SJCRH30 (cell line): ENCODE measurements around the gene GSTO2. TPM values are rescaled to one million over a fixed set of nuclear protein-coding genes. Genes with fewer than 3 reads are reported as not detected.

Source experiments
- DNase-seq, 2 experiments: peaks; one replicate each; pipeline ENCODE4 v3.0.0-alpha.2; 2015 to 2020
- H3K27ac ChIP-seq: fragments of 250-450 bp; sonication (Bioruptor Pico); 2 replicates; pipeline ENCODE4 v1.5.1; 2020; ENCODE audit warnings: mild to moderate bottlenecking, moderate library complexity
- H3K27me3 ChIP-seq: fragments of 250-450 bp; sonication (Bioruptor Pico); 2 replicates; pipeline ENCODE4 v1.5.1; 2020; ENCODE audit warnings: mild to moderate bottlenecking, moderate library complexity
- H3K36me3 ChIP-seq: fragments of 250-450 bp; sonication (Bioruptor Pico); 2 replicates; pipeline ENCODE4 v1.5.1; 2020; ENCODE audit warnings: mild to moderate bottlenecking, moderate library complexity
- H3K4me1 ChIP-seq: fragments of 250-450 bp; sonication (Bioruptor Pico); 2 replicates; pipeline ENCODE4 v1.5.1; 2020; ENCODE audit warnings: mild to moderate bottlenecking, moderate library complexity
- H3K4me3 ChIP-seq: fragments of 250-450 bp; sonication (Bioruptor Pico); 2 replicates; pipeline ENCODE4 v1.5.1; 2020; ENCODE audit warnings: mild to moderate bottlenecking, moderate library complexity
- H3K9me3 ChIP-seq: fragments of 250-450 bp; sonication (Bioruptor Pico); replicated peaks from 2 replicates; pipeline ENCODE4 v1.5.1; 2020; ENCODE audit warnings: mild to moderate bottlenecking, moderate library complexity
- total RNA-seq: library from RNA; depleted of rRNA; stranded (reverse); fragments of >200 nt; shearing (Covaris generic); gene quantifications from 2 replicates; pipeline ENCODE4 v1.2.3, GENCODE V29; 2014

GSTO2 gene
- total RNA-seq, 1 experiment from 2014 or later, result 0.08 TPM

GRCh38 chr10:104317726-104318299 lies 48.8 kb downstream of the GSTO2 start:
- Histone ChIP-seq H3K4me1 (peaks cover 19% of the 10 kb centered on the region), H3K36me3 (peaks cover 13% of the 10 kb centered on the region; the same call in 1 of the 2 replicates), H3K9me3 (no peaks in the 10 kb centered on the region), H3K27ac (no peak overlapping the region), H3K27me3 (no peaks in the 10 kb centered on the region), H3K4me3 (no peak overlapping the region)
- no peak for DNase-seq

GRCh38 chr10:104318326-104318725 lies 49.3 kb downstream of the GSTO2 start:
- no peaks in the 10 kb centered on the region for H3K27me3 ChIP-seq
- no peak for DNase-seq
- H3K9me3 ChIP-seq, result no peaks in the 10 kb centered on the region
- H3K4me1 ChIP-seq, result peaks cover 19% of the 10 kb centered on the region
- no peak overlapping the region for H3K27ac ChIP-seq
- H3K4me3 ChIP-seq, result no peak overlapping the region
- peaks cover 13% of the 10 kb centered on the region; the same call in 1 of the 2 replicates for H3K36me3 ChIP-seq

GRCh38 chr10:104318810-104319741 lies 50.1 kb downstream of the GSTO2 start:
- Histone ChIP-seq H3K27ac (no peak overlapping the region), H3K36me3 (peaks cover 10% of the 10 kb centered on the region; the same call in 1 of the 2 replicates), H3K9me3 (no peaks in the 10 kb centered on the region), H3K27me3 (no peaks in the 10 kb centered on the region), H3K4me1 (peaks cover 19% of the 10 kb centered on the region), H3K4me3 (no peak overlapping the region)
- DNase-seq, result peak in 1 of 2 experiments; percentile 36

GRCh38 chr10:104321226-104321625 lies 52.2 kb downstream of the GSTO2 start:
- peaks cover 18% of the 10 kb centered on the region for H3K4me1 ChIP-seq
- no peak overlapping the region for H3K27ac ChIP-seq
- H3K36me3 ChIP-seq, result no peaks in the 10 kb centered on the region
- no peak overlapping the region for H3K4me3 ChIP-seq
- no peak for DNase-seq
- no peaks in the 10 kb centered on the region for H3K27me3 ChIP-seq
- H3K9me3 ChIP-seq, result no peaks in the 10 kb centered on the region

- Histone ChIP-seq H3K27me3 (no peaks in the 10 kb centered on the region), H3K4me1 (peaks cover 12% of the 10 kb centered on the region), H3K36me3 (no peaks in the 10 kb centered on the region), H3K9me3 (no peaks in the 10 kb centered on the region), H3K4me3 (no peak overlapping the region), H3K27ac (no peak overlapping the region)
- no peak for DNase-seq
These were observed 52.9 kb downstream of the GSTO2 start for GRCh38 chr10:104321725-104322415.

GRCh38 chr10:104322416-104322782 lies 53.4 kb downstream of the GSTO2 start:
- no peak for DNase-seq
- Histone ChIP-seq H3K4me3 (no peak overlapping the region), H3K4me1 (peaks cover 7% of the 10 kb centered on the region), H3K27me3 (no peaks in the 10 kb centered on the region), H3K36me3 (no peaks in the 10 kb centered on the region), H3K9me3 (no peaks in the 10 kb centered on the region), H3K27ac (no peak overlapping the region)

GRCh38 chr10:104323085-104323484 lies 54.1 kb downstream of the GSTO2 start:
- 0 out of 2 replicates have a peak, but pooled peaks cover 3% of the 10 kb centered on the region for H3K4me1 ChIP-seq
- H3K36me3 ChIP-seq, result no peaks in the 10 kb centered on the region
- no peak overlapping the region for H3K4me3 ChIP-seq
- H3K27ac ChIP-seq, result no peak overlapping the region
- H3K27me3 ChIP-seq, result no peaks in the 10 kb centered on the region
- no peaks in the 10 kb centered on the region for H3K9me3 ChIP-seq
- no peak for DNase-seq

- Histone ChIP-seq H3K36me3 (no peaks in the 10 kb centered on the region), H3K27ac (no peak overlapping the region), H3K4me1 (0 out of 2 replicates have a peak, but pooled peaks cover 3% of the 10 kb centered on the region), H3K27me3 (no peaks in the 10 kb centered on the region), H3K9me3 (no peaks in the 10 kb centered on the region), H3K4me3 (no peak overlapping the region)
- no peak for DNase-seq
These were observed 54.8 kb downstream of the GSTO2 start for GRCh38 chr10:104323760-104324201.

- H3K4me1 ChIP-seq, result 0 out of 2 replicates have a peak, but pooled peaks cover 3% of the 10 kb centered on the region
- H3K36me3 ChIP-seq, result no peaks in the 10 kb centered on the region
- no peak overlapping the region for H3K4me3 ChIP-seq
- H3K9me3 ChIP-seq, result no peaks in the 10 kb centered on the region
- no peak overlapping the region for H3K27ac ChIP-seq
- no peaks in the 10 kb centered on the region for H3K27me3 ChIP-seq
- DNase-seq, result no peak
These were observed 55.3 kb downstream of the GSTO2 start for GRCh38 chr10:104324221-104324686.

GRCh38 chr10:104324931-104325330 lies 55.9 kb downstream of the GSTO2 start:
- H3K36me3 ChIP-seq, result no peaks in the 10 kb centered on the region
- H3K4me1 ChIP-seq, result 0 out of 2 replicates have a peak, but pooled peaks cover 3% of the 10 kb centered on the region
- DNase-seq, result no peak
- H3K27ac ChIP-seq, result no peak overlapping the region
- no peaks in the 10 kb centered on the region for H3K9me3 ChIP-seq
- H3K4me3 ChIP-seq, result no peak overlapping the region
- no peaks in the 10 kb centered on the region for H3K27me3 ChIP-seq

DNA sequence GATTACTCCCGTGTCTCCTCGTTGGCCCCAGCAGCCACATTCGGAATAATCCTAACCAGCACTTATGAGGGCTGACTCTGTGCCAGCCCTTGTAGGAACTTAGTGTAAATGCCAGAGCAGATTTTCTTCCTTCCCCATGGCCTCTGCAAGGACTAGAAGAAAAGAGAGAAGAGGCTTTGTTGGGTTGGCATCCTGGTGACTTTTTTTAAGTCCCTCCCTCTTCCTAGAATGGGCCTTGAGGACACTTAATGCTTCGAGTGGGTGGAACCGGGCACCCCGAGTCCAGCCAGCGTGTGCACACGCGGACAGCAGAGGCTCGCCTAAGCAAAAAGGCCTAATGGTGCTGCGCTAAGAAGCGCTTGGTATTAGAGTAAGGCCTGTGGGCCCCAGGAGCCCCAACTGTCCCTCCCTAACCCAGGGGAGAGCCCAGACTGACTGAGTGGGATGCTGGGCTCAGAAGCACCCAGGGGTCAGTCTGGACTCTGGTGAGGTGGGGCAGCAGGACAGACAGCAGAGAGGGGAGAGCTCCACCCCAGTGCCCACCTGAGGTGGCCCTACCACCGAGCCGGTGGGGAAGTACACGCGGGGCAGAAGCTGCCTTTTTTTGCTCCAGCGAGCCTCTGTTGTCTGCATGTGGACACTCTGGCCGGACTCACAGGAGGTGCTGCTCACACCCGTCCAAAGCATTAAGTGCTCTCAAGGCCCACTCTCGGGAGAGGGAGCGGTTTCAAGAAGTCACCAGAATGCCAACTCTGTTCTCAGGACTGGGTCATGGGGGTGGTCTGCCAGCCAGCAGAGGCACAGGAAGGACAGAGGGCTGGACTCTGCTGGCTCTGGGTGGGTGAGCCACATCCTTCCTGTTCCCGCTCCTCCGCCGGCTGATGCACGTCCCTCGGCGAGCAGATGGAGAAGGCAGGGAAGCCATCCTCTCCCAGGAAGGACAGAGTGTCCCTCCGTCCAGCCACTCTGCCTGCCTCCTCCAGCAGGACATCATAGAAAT lies 56.8 kb downstream of the GSTO2 start:
- Histone ChIP-seq H3K27me3 (no peaks in the 10 kb centered on the region), H3K4me1 (no peaks in the 10 kb centered on the region), H3K36me3 (no peaks in the 10 kb centered on the region), H3K4me3 (no peak overlapping the region), H3K27ac (no peak overlapping the region), H3K9me3 (no peaks in the 10 kb centered on the region)
- no peak for DNase-seq

DNA sequence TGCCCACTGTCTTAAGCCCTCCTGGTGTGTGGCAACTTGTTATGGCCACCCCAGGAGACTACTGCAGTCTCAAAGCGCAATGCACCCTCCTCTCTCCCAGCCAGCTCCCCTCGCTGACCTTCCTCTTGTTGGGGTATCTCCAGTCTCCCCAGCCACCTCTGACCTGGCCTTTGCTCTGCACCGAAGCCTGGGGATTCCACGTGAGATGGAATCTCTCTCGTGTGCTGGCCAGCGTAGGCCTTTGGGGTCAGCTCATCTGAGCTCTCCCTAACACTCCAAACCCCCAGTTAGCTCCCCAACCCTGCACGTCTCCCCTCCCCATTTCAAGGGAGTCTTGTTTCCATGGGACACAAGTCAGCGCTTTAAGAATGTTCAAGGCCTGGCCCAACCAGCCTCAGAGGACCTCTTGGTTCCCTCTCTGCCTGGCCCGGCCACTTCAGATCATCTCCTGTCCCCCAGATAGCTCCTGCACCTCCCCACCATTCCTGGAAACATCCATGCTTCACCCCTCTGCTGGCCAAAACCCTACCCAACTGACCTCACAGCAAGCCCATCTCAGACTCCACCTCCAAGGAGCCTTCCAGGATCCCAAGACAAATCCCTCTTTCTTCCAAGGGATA lies 58.1 kb downstream of the GSTO2 start:
- Histone ChIP-seq H3K27me3 (no peaks in the 10 kb centered on the region), H3K4me1 (no peaks in the 10 kb centered on the region), H3K36me3 (no peaks in the 10 kb centered on the region), H3K4me3 (no peak overlapping the region), H3K27ac (no peak overlapping the region), H3K9me3 (no peaks in the 10 kb centered on the region)
- no peak for DNase-seq

DNA sequence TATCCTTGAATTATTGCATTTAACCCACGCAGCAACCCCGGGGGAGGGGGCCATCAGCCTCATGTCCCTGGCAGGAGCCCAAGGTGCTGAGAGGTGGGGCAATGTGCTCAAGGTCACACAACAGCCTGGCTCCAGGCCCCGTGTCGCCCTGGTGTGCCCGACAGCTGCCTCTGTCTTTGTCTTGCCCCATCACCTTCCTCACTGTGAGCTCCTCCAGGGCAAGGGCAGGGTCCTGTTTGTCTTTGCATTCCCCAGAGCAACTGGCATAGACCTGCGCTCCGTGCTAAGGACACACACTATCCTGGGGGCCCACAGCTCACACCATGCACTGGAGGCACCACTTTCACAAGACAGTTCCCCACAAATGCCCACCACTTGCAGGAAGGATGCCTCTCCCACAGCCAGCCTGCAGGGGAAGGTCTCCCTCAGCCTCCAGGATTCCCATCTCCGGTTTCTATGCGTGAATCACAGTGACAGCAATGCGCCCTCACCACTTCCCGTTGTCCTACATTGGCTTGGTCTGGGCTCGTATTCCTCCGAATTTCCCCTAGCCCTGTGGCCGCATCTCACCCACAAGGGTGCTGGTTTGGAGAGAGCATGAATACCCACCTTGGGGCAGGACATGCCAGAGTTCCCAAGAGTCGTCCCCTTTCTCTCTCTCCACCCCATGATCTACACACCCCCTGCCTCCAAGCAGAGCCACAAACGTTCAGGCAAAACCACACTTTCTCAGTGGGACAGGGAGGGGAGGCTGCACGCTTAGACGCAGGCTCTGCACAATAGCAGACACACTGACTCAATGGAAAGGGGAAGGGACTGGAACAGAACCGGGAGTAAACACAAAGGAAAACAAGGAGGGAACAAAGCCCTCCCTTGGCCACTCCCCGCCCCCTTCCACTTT lies 59.0 kb downstream of the GSTO2 start:
- no peak for DNase-seq
- Histone ChIP-seq H3K36me3 (no peaks in the 10 kb centered on the region), H3K27me3 (no peaks in the 10 kb centered on the region), H3K4me1 (no peaks in the 10 kb centered on the region), H3K27ac (no peak overlapping the region), H3K4me3 (no peak overlapping the region), H3K9me3 (no peaks in the 10 kb centered on the region)
